ENCODE measurements around the gene ACSL5.

ACSL5 gene

DNA sequence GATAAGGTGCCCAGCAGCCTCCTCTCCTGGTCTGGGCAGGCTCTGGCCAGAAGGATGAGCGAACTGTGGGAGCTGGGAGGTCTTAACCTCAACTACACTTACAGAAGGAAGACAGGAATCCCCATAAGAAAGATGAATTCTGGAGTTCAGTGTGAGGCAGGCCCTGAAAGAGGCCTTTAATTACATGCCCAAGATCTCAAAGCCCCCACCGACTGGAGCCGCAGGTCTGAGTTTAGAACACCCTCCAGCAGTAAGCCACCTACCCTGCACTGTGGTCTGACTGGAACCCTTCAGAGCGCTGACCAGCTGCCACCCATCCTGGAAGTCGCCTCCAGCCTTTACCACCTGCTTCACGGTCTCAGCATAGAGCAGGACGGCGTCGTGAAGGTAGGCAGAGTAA lies 28.2 kb upstream of the ACSL5 start:
- Histone ChIP-seq H3K4me3 (ENCODE audit: low read depth, low read length, poor library complexity, severe bottlenecking) (no peak overlapping the region), H3K79me2 (ENCODE audit: insufficient read depth, low read length) (no peaks in the 10 kb centered on the region), H3K4me2 (ENCODE audit: low read length) (no peak overlapping the region), H3K4me1 (ENCODE audit: insufficient read depth, low read length, severe bottlenecking) (no peaks in the 10 kb centered on the region), H3F3A (ENCODE audit: insufficient read depth, low read length) (no peaks in the 10 kb centered on the region), H3K27ac (ENCODE audit: low read depth, low read length, poor library complexity, severe bottlenecking) (no peak overlapping the region), H3K9me2 (ENCODE audit: low read depth, low read length) (no peaks in the 10 kb centered on the region), H3K36me3 (ENCODE audit: insufficient read depth, low read length) (no peaks in the 10 kb centered on the region), H3K9me3 (ENCODE audit: low read length) (no peaks in the 10 kb centered on the region), H3K27me3 (ENCODE audit: insufficient read depth, low read length) (no peaks in the 10 kb centered on the region; the same call in 1 of the 2 replicates), H2AFZ (ENCODE audit: low read length) (no peak overlapping the region), H4K20me1 (ENCODE audit: insufficient read depth, low read length) (no peaks in the 10 kb centered on the region), H3K9ac (ENCODE audit: low read length) (no peak overlapping the region)
- TF ChIP-seq, protein P1, sequence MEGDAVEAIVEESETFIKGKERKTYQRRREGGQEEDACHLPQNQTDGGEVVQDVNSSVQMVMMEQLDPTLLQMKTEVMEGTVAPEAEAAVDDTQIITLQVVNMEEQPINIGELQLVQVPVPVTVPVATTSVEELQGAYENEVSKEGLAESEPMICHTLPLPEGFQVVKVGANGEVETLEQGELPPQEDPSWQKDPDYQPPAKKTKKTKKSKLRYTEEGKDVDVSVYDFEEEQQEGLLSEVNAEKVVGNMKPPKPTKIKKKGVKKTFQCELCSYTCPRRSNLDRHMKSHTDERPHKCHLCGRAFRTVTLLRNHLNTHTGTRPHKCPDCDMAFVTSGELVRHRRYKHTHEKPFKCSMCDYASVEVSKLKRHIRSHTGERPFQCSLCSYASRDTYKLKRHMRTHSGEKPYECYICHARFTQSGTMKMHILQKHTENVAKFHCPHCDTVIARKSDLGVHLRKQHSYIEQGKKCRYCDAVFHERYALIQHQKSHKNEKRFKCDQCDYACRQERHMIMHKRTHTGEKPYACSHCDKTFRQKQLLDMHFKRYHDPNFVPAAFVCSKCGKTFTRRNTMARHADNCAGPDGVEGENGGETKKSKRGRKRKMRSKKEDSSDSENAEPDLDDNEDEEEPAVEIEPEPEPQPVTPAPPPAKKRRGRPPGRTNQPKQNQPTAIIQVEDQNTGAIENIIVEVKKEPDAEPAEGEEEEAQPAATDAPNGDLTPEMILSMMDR (IDR thresholded peaks at IDR 0.05; ENCODE audit: low read length) = no peak
- no peak for TF ChIP-seq EZH2 (IDR thresholded peaks at IDR 0.05; ENCODE audit: borderline replicate concordance, low read length)

DNA sequence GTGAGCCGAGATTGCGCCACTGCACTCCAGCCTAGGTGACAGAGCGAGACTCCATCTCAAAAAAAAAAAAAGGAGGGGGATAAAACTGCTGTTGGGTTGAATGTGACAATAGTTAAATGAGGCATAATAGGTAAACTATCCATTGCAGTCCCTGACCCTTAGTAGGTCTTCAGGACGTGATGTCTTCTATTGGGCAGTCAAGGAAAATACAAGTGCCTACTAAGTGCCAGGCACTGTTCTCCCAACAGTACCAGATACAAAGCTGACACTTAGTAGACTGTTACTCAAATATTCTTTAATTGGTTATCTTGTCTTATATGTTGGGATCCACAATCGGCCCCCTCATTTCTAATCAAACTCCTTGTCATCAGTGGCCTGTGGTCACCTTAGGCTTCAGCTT lies 27.1 kb upstream of the ACSL5 start:
- Histone ChIP-seq H3K27ac (ENCODE audit: low read depth, low read length, poor library complexity, severe bottlenecking) (no peak overlapping the region), H2AFZ (ENCODE audit: low read length) (no peak overlapping the region), H3K36me3 (ENCODE audit: insufficient read depth, low read length) (no peaks in the 10 kb centered on the region), H3K9ac (ENCODE audit: low read length) (no peak overlapping the region), H3K4me2 (ENCODE audit: low read length) (no peak overlapping the region), H4K20me1 (ENCODE audit: insufficient read depth, low read length) (no peaks in the 10 kb centered on the region), H3K9me3 (ENCODE audit: low read length) (no peaks in the 10 kb centered on the region), H3K79me2 (ENCODE audit: insufficient read depth, low read length) (no peaks in the 10 kb centered on the region), H3F3A (ENCODE audit: insufficient read depth, low read length) (no peaks in the 10 kb centered on the region), H3K4me3 (ENCODE audit: low read depth, low read length, poor library complexity, severe bottlenecking) (no peak overlapping the region), H3K4me1 (ENCODE audit: insufficient read depth, low read length, severe bottlenecking) (no peaks in the 10 kb centered on the region), H3K27me3 (ENCODE audit: insufficient read depth, low read length) (no peaks in the 10 kb centered on the region; the same call in 1 of the 2 replicates), H3K9me2 (ENCODE audit: low read depth, low read length) (no peaks in the 10 kb centered on the region)
- no peak for TF ChIP-seq EZH2 (IDR thresholded peaks at IDR 0.05; ENCODE audit: borderline replicate concordance, low read length)
- TF ChIP-seq, protein P1 (IDR thresholded peaks at IDR 0.05; ENCODE audit: low read length) = no peak

DNA sequence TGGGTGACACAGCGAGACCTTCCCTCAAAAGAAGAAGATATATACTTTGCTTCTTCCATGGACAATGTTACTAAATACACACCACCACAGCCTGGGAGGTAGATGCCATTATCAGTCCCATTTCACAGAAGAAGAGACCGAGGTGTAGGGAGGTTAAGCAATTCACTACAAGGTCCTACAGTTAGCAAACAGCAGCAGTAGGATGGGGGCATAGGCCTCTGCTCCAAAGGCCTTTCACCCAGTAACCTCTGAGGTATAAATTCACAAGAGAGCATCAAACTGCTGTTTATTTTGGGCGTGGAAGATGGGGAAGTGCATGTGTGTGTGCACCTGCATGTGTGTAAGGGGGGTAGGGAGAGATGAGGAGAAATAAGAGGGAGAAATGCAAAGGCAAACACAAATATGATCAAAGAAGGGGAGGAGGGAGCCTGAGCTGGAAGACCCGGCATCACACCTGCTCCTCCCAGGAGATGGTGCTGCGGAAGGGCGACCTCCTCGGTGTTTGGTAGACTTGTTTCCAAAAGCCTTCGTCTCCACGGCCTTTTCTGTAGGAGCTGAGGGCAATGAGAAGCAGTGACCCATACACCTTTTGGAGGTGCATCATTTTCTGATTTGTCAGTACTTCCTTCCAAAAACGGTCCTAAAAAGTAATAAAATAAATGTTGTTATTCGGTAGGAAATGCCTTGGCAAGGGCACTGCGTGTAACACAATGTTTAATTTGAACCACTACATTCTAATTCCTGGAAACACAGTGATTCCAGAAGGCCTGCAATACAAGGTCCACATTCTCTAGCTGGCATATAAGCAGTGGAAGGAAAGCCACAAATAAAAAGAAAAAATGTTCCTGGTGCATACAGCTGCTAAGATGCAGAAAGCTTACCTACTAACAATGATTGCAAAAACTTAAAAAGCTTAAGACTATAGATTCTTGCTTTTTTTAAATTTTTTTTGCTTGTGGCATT lies 25.9 kb upstream of the ACSL5 start:
- Histone ChIP-seq H3K4me3 (ENCODE audit: low read depth, low read length, poor library complexity, severe bottlenecking) (no peak overlapping the region), H3K79me2 (ENCODE audit: insufficient read depth, low read length) (no peaks in the 10 kb centered on the region), H3K36me3 (ENCODE audit: insufficient read depth, low read length) (no peaks in the 10 kb centered on the region), H3K9me2 (ENCODE audit: low read depth, low read length) (no peaks in the 10 kb centered on the region), H4K20me1 (ENCODE audit: insufficient read depth, low read length) (no peaks in the 10 kb centered on the region), H3K9me3 (ENCODE audit: low read length) (no peaks in the 10 kb centered on the region), H3K4me2 (ENCODE audit: low read length) (no peak overlapping the region), H2AFZ (ENCODE audit: low read length) (no peak overlapping the region), H3F3A (ENCODE audit: insufficient read depth, low read length) (no peaks in the 10 kb centered on the region), H3K27ac (ENCODE audit: low read depth, low read length, poor library complexity, severe bottlenecking) (no peak overlapping the region), H3K27me3 (ENCODE audit: insufficient read depth, low read length) (no peaks in the 10 kb centered on the region; the same call in 1 of the 2 replicates), H3K9ac (ENCODE audit: low read length) (no peak overlapping the region), H3K4me1 (ENCODE audit: insufficient read depth, low read length, severe bottlenecking) (no peaks in the 10 kb centered on the region)
- no peak for TF ChIP-seq EZH2 (IDR thresholded peaks at IDR 0.05; ENCODE audit: borderline replicate concordance, low read length)
- TF ChIP-seq, protein P1 (IDR thresholded peaks at IDR 0.05; ENCODE audit: low read length) = no peak

Data from OCI-LY1 (cell line).